LNCAP (cell line): ENCODE results near the gene POP5.

Experiments used
- CTCF ChIP-seq: fragments of 450-650 bp; IDR thresholded peaks from 2 replicates; pipeline ENCODE4 v1.5.1; 2017; ENCODE audit warnings: mild to moderate bottlenecking

Gene POP5

GRCh38 chr12:120554678-120555077 lies 26.5 kb downstream of the POP5 start:
- no peak for TF ChIP-seq CTCF

- no peak for TF ChIP-seq CTCF
Measured at GRCh38 chr12:120546050-120546386, 35.2 kb downstream of the POP5 start.

- no peak for TF ChIP-seq CTCF
Measured at GRCh38 chr12:120544691-120545090, 36.5 kb downstream of the POP5 start.

GRCh38 chr12:120542166-120542565 lies 39.0 kb downstream of the POP5 start:
- no peak for TF ChIP-seq CTCF

GRCh38 chr12:120540445-120540844 lies 40.8 kb downstream of the POP5 start:
- TF ChIP-seq CTCF: no peak

- TF ChIP-seq CTCF: no peak
Measured at GRCh38 chr12:120539303-120539702, 41.9 kb downstream of the POP5 start.

- no peak for TF ChIP-seq CTCF
Measured at GRCh38 chr12:120538281-120539156, 42.7 kb downstream of the POP5 start.

- no peak for TF ChIP-seq CTCF
Measured at GRCh38 chr12:120537856-120538220, 43.4 kb downstream of the POP5 start.
